Measurements from ENCODE around the gene CCDC87. TPM values are rescaled to one million over a fixed set of nuclear protein-coding genes. Genes with fewer than 3 reads are reported as not detected.

The CCDC87 gene
- total and polyA plus RNA-seq, 2 of the 8 experiments (the other 6 are each of a cell fraction or from before 2014, with no cell fraction given) = 0.32 to 0.99 TPM

DNA sequence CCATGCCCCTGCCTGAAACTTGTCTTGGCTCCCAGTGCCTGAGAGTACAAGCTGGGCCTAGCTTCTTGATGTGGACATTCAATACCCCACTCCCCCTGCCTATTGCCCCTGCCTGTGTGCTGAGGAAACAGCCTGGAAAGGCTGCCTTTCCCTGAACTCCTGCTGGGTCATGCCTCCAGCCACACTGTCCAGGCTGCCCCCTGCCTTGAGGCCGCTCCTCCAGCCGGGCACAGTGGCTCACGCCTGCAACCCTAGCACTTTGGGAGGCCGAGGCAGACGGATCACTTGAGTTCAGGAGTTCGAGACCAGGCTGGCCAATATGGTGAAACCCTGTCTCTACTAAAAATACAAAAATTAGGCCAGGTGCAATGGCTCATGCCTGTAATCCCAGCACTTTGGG lies 10.2 kb upstream of the CCDC87 start:
- H3K4me1 ChIP-seq (replicated peaks in 1 of 4; ENCODE audit: control insufficient read depth in 3 of 4, insufficient read depth in 4 of 4, low read length in 3 of 4) = no peaks in the 10 kb centered on the region
- H3K79me1 ChIP-seq (ENCODE audit: low read depth, low read length) = no peaks in the 10 kb centered on the region
- peaks cover 14 to 38% (median 25%) of the 10 kb centered on the region in 4 experiments; a peak in 7 of 8 replicates for H3K36me3 ChIP-seq (ENCODE audit: control insufficient read depth in 2 of 4, insufficient read depth in 4 of 4, low read length in 3 of 4)
- H3K56ac ChIP-seq (replicated peaks; ENCODE audit: insufficient read length, low read depth, low read length) = no peak overlapping the region
- no peak for TF ChIP-seq SP4 (IDR thresholded peaks at IDR 0.05; ENCODE audit: low read length)
- no peak for TF ChIP-seq CTBP2 (IDR thresholded peaks at IDR 0.05; ENCODE audit: borderline replicate concordance, insufficient read depth, insufficient read length, low read length)
- TF ChIP-seq JUND (IDR thresholded peaks at IDR 0.05; ENCODE audit: low read length) = no peak
- TF ChIP-seq CHD2 (IDR thresholded peaks at IDR 0.05; ENCODE audit: low read length) = no peak
- TF ChIP-seq RXRA (IDR thresholded peaks at IDR 0.05; ENCODE audit: insufficient read depth, low read depth, low read length) = no peak
- no peak for TF ChIP-seq GTF2F1 (IDR thresholded peaks at IDR 0.05; ENCODE audit: borderline replicate concordance, low read depth, low read length)
- no peak for TF ChIP-seq FOSL1 (IDR thresholded peaks at IDR 0.05; ENCODE audit: insufficient read depth, low read depth, low read length)
- no peak for TF ChIP-seq KDM4A (IDR thresholded peaks at IDR 0.05; ENCODE audit: low read depth, low read length, severe bottlenecking)
- no peak for TF ChIP-seq CEBPB (IDR thresholded peaks at IDR 0.05; ENCODE audit: low read depth, low read length)
- FAIRE-seq (no peak), DNase-seq (ENCODE audit: low read depth in 1 of 2, low spot score in 2 of 2) (no peak)
- no peak overlapping the region for H2AK5ac ChIP-seq (ENCODE audit: low read depth, low read length)
- H2AFZ ChIP-seq (ENCODE audit: low read length) = no peak overlapping the region
- peaks cover 0 to 4% of the 10 kb centered on the region in 2 experiments for H4K20me1 ChIP-seq (replicated peaks in 1 of 2; ENCODE audit: control insufficient read depth in 1 of 2, insufficient read depth in 2 of 2, low read length in 2 of 2)
- no peak overlapping the region for H2BK5ac ChIP-seq (ENCODE audit: low read depth, low read length)
- no peak overlapping the region for H3K14ac ChIP-seq (ENCODE audit: insufficient read length)
- H3K18ac ChIP-seq (ENCODE audit: extremely low read depth, low read length) = no peak overlapping the region
- POLR2A ChIA-PET (ENCODE audit: partially characterized antibody) = interaction anchor here (65.3 kb wide), 1 partner anchor 40 kb away, joined by 2165 read pairs; the partner anchor contains the start of genes RBM14 and RBM4
- no peak overlapping the region for H3K4me3 ChIP-seq (ENCODE audit: extremely low read depth in 1 of 4, insufficient read depth in 2 of 4, low read depth in 3 of 4, low read length in 4 of 4)
- H4K8ac ChIP-seq (ENCODE audit: extremely low read depth, insufficient read depth, low read length) = no peak overlapping the region
- H3K27me3 ChIP-seq (replicated peaks in 1 of 4; ENCODE audit: control insufficient read depth in 3 of 4, extremely low read depth in 1 of 4, insufficient read depth in 3 of 4, low read length in 3 of 4) = no peaks in the 10 kb centered on the region
- no peak overlapping the region for H2BK120ac ChIP-seq (replicated peaks; ENCODE audit: low read depth, low read length)
- CTCF ChIA-PET (ENCODE audit: partially characterized antibody) = interaction anchor here (1.3 kb wide), 1 partner anchor 16 kb away, joined by 3 read pairs; no protein-coding TSS in a partner anchor
- H2BK15ac ChIP-seq (ENCODE audit: low read length) = no peak overlapping the region
- H3K4me2 ChIP-seq (ENCODE audit: insufficient read depth in 1 of 2, low read depth in 2 of 2, low read length in 2 of 2) = no peak overlapping the region
- H3K23me2 ChIP-seq (ENCODE audit: low read depth, low read length) = no peaks in the 10 kb centered on the region
- H3K4ac ChIP-seq (replicated peaks; ENCODE audit: insufficient read length, low read depth, low read length) = no peak overlapping the region
- WGBS, 2 experiments (ENCODE audit: extremely low coverage in 1 of 2, insufficient coverage in 1 of 2, insufficient read length in 1 of 2, insufficient replicate concordance in 2 of 2, low coverage in 1 of 2, low lambda C conversion rate in 2 of 2, missing lambda C conversion rate in 1 of 2) = 90% methylated on average over 6 of the region's 6 CpGs; no CpG with 5 or more reads in 1 of the 2 experiments
- H3K79me2 ChIP-seq (ENCODE audit: control insufficient read depth in 1 of 2, insufficient read depth in 2 of 2, low read length in 2 of 2) = no peaks in the 10 kb centered on the region
- H3K27ac ChIP-seq (ENCODE audit: low read depth, low read length) = no peak overlapping the region
- H3K9ac ChIP-seq (replicated peaks in 1 of 4; ENCODE audit: extremely low read depth in 1 of 4, low read depth in 3 of 4, low read length in 3 of 4) = no peak overlapping the region
- no peak overlapping the region for H3K23ac ChIP-seq (ENCODE audit: insufficient read length)
- no peak overlapping the region for H4K91ac ChIP-seq (replicated peaks; ENCODE audit: insufficient read length, low read length)
- no peak overlapping the region for H2BK12ac ChIP-seq (ENCODE audit: low read depth, low read length)
- no peak overlapping the region for H2BK20ac ChIP-seq (ENCODE audit: low read length)
- H3K9me3 ChIP-seq (ENCODE audit: insufficient read depth in 2 of 2, low read depth in 1 of 2, low read length in 1 of 2) = no peaks in the 10 kb centered on the region
- no peak overlapping the region for H4K5ac ChIP-seq (ENCODE audit: insufficient read length, low read depth, low read length)
